GM08714 (cell line): ENCODE results near the gene OR51A7.
"Not testable (repeated sequence)": the region's sequence is repeated elsewhere in the genome, so short reads cannot be mapped to it uniquely, and the experiment has no call there.

Source experiments
- H3K4me3 ChIP-seq: fragments of 200-500 bp; sonication (Bioruptor generic); 2 replicates; pipeline ENCODE4 v1.5.1; 2014; ENCODE audit warnings: mild to moderate bottlenecking, low read length, inconsistent platforms
- ZNF274 ChIP-seq: IDR thresholded peaks from 2 replicates; pipeline ENCODE4 v1.6.1; 2012; ENCODE audit warnings: mild to moderate bottlenecking, low read depth, low read length

The OR51A7 gene

GRCh38 chr11:4903484-4903883 is at the start of gene OR51A7:
TSS of gene OR51A7 (plus strand) at chr11:4903783. CDS start at chr11:4907370, 3,587 bp downstream.
- TF ChIP-seq ZNF274, result no peak
- H3K4me3 ChIP-seq, result no peak within 1 kb of the TSS

- not testable (repeated sequence) for H3K4me3 ChIP-seq
Measured at GRCh38 chr11:4854286-4854685, 49.3 kb upstream of the OR51A7 start.

GRCh38 chr11:4862447-4863236 is 40.9 kb upstream of the OR51A7 start:
- no peak for TF ChIP-seq ZNF274
- H3K4me3 ChIP-seq, result no peak overlapping the region

GRCh38 chr11:4863876-4864275 is 39.7 kb upstream of the OR51A7 start:
- no peak for TF ChIP-seq ZNF274
- no peak overlapping the region for H3K4me3 ChIP-seq

GRCh38 chr11:4865855-4866254 is 37.7 kb upstream of the OR51A7 start:
- H3K4me3 ChIP-seq, result no peak overlapping the region
- TF ChIP-seq ZNF274, result no peak

GRCh38 chr11:4881188-4881587 is 22.4 kb upstream of the OR51A7 start:
- H3K4me3 ChIP-seq, result no peak overlapping the region
- no peak for TF ChIP-seq ZNF274

GRCh38 chr11:4881860-4882500 is 21.6 kb upstream of the OR51A7 start, which contains the start of gene OR51T1:
TSS of gene OR51T1 (plus strand) at chr11:4881900. CDS start at chr11:4881900, 0 bp downstream.
- TF ChIP-seq ZNF274, result no peak

GRCh38 chr11:4882543-4882942 is 21.0 kb upstream of the OR51A7 start:
- no peak overlapping the region for H3K4me3 ChIP-seq

More at GRCh38 chr11:4881860-4882500, 21.6 kb upstream of the OR51A7 start, which contains the start of gene OR51T1:
- H3K4me3 ChIP-seq, result no peak within 1 kb of the TSS

GRCh38 chr11:4884361-4884760 is 19.2 kb upstream of the OR51A7 start:
- H3K4me3 ChIP-seq, result no peak overlapping the region
- TF ChIP-seq ZNF274, result no peak

More at GRCh38 chr11:4882543-4882942, 21.0 kb upstream of the OR51A7 start:
- TF ChIP-seq ZNF274, result no peak

GRCh38 chr11:4886186-4886585 is 17.4 kb upstream of the OR51A7 start:
- H3K4me3 ChIP-seq, result no peak overlapping the region
- TF ChIP-seq ZNF274, result no peak

GRCh38 chr11:4887591-4887990 is 16.0 kb upstream of the OR51A7 start:
- no peak for TF ChIP-seq ZNF274

GRCh38 chr11:4890279-4890678 is 13.3 kb upstream of the OR51A7 start:
- TF ChIP-seq ZNF274, result no peak
- H3K4me3 ChIP-seq, result no peak overlapping the region

More at GRCh38 chr11:4887591-4887990, 16.0 kb upstream of the OR51A7 start:
- no peak overlapping the region for H3K4me3 ChIP-seq

GRCh38 chr11:4891996-4892640 is 11.5 kb upstream of the OR51A7 start:
- TF ChIP-seq ZNF274, result no peak
- H3K4me3 ChIP-seq, result no peak overlapping the region

GRCh38 chr11:4916581-4916980 is 13.0 kb downstream of the OR51A7 start:
- no peak overlapping the region for H3K4me3 ChIP-seq
- no peak for TF ChIP-seq ZNF274

GRCh38 chr11:4919250-4919649 is 15.7 kb downstream of the OR51A7 start, which contains the start of gene OR51G2:
TSS of gene OR51G2 (minus strand) at chr11:4919350. CDS start at chr11:4915663, 3,687 bp downstream.
- no peak for TF ChIP-seq ZNF274
- H3K4me3 ChIP-seq, result no peak within 1 kb of the TSS
